ENCODE data around the gene RNASEH1.

- TF ChIP-seq, protein P1, sequence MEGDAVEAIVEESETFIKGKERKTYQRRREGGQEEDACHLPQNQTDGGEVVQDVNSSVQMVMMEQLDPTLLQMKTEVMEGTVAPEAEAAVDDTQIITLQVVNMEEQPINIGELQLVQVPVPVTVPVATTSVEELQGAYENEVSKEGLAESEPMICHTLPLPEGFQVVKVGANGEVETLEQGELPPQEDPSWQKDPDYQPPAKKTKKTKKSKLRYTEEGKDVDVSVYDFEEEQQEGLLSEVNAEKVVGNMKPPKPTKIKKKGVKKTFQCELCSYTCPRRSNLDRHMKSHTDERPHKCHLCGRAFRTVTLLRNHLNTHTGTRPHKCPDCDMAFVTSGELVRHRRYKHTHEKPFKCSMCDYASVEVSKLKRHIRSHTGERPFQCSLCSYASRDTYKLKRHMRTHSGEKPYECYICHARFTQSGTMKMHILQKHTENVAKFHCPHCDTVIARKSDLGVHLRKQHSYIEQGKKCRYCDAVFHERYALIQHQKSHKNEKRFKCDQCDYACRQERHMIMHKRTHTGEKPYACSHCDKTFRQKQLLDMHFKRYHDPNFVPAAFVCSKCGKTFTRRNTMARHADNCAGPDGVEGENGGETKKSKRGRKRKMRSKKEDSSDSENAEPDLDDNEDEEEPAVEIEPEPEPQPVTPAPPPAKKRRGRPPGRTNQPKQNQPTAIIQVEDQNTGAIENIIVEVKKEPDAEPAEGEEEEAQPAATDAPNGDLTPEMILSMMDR (IDR thresholded peaks at IDR 0.05): no peak
- no peak for TF ChIP-seq ZFX (IDR thresholded peaks at IDR 0.05; ENCODE audit: borderline replicate concordance)
These were observed 20.9 kb upstream of the RNASEH1 start for GRCh38 chr2:3578987-3579386.
